IMR-90 (cell line): ENCODE measurements around the gene SH3TC1. TPM values are rescaled to one million over a fixed set of nuclear protein-coding genes. Genes with fewer than 3 reads are reported as not detected.

Experiments
- ATAC-seq: fragments of 200-7000 bp; cut with Tn5 transposase; 2 replicates; pipeline ENCODE4 v1.9.1; 2020; ENCODE audit warnings: low read depth, mild to moderate bottlenecking, moderate library complexity
- BruUV-seq: library from RNA; stranded (reverse); fragments of 400-500 nt; replicated peaks from 2 replicates; lab custom pipeline; 2021; lab: Mats Ljungman, UMichigan
- CTCF ChIA-PET: fragments of 300-600 bp; formaldehyde crosslinking; extraction: SDS; loops from one replicate; lab custom pipeline; 2021; ENCODE audit warnings: antibody characterized with exemption; lab: Yijun Ruan, JAX
- POLR2A ChIA-PET: fragments of 300-600 bp; sonication (Branson Sonifier 250); formaldehyde crosslinking; loops from one replicate; lab custom pipeline; 2022; ENCODE audit warnings: antibody characterized with exemption; ENCODE audit not compliant: unreplicated experiment; lab: Charles Lee
- DNase-seq: peaks from one replicate; pipeline ENCODE4 v3.0.0; 2013
- H2AFZ ChIP-seq: replicated peaks from 2 replicates; pipeline ENCODE3; 2013; ENCODE audit warnings: low read length, mild to moderate bottlenecking; ENCODE audit not compliant: poor library complexity
- H2AK5ac ChIP-seq: 2 replicates; pipeline ENCODE4 v1.6.1; 2013; ENCODE audit warnings: low read depth, low read length, inconsistent platforms
- H2AK9ac ChIP-seq: replicated peaks from 2 replicates; pipeline ENCODE3; 2013; ENCODE audit warnings: mild to moderate bottlenecking, low read depth, low read length, moderate library complexity; ENCODE audit not compliant: poor library complexity
- H2BK120ac ChIP-seq: 2 replicates; pipeline ENCODE4 v1.6.1; 2013; ENCODE audit warnings: low read depth, low read length, inconsistent platforms
- H2BK15ac ChIP-seq: 3 replicates; pipeline ENCODE4 v1.6.1; 2013; ENCODE audit warnings: low read depth, low read length, inconsistent platforms
- H2BK20ac ChIP-seq: 2 replicates; pipeline ENCODE4 v1.6.1; 2013; ENCODE audit warnings: low read depth, mild to moderate bottlenecking, inconsistent platforms, low read length, moderate library complexity
- H2BK5ac ChIP-seq: 2 replicates; pipeline ENCODE4 v1.6.1; 2013; ENCODE audit warnings: mild to moderate bottlenecking, low read depth, low read length, inconsistent platforms; ENCODE audit not compliant: poor library complexity, severe bottlenecking
- H3K14ac ChIP-seq: replicated peaks from 2 replicates; pipeline ENCODE4 v1.6.1; 2013; ENCODE audit warnings: low read depth, low read length, inconsistent platforms
- H3K18ac ChIP-seq: 2 replicates; pipeline ENCODE4 v1.6.1; 2013; ENCODE audit warnings: low read depth, low read length, control low read depth
- H3K23ac ChIP-seq: 2 replicates; pipeline ENCODE4 v1.6.1; 2013; ENCODE audit warnings: low read depth, low read length, inconsistent platforms
- H3K27ac ChIP-seq: 2 replicates; pipeline ENCODE4 v1.5.1; 2013; ENCODE audit warnings: mild to moderate bottlenecking, control low read depth, low read length; ENCODE audit not compliant: insufficient read depth
- H3K27me3 ChIP-seq: 2 replicates; pipeline ENCODE4 v1.6.1; 2013; ENCODE audit warnings: low read length; ENCODE audit not compliant: control insufficient read depth, insufficient read depth
- H3K36me3 ChIP-seq: 2 replicates; pipeline ENCODE4 v1.6.1; 2013; ENCODE audit warnings: low read length, mixed read lengths; ENCODE audit not compliant: control insufficient read depth, insufficient read depth
- H3K4ac ChIP-seq: 2 replicates; pipeline ENCODE4 v1.6.1; 2013; ENCODE audit warnings: low read depth, low read length, inconsistent platforms
- H3K4me1 ChIP-seq: 2 replicates; pipeline ENCODE4 v1.6.1; 2013; ENCODE audit warnings: low read length, mixed read lengths; ENCODE audit not compliant: control insufficient read depth, insufficient read depth
- H3K4me2 ChIP-seq: 2 replicates; pipeline ENCODE4 v1.6.1; 2013; ENCODE audit warnings: low read depth, mild to moderate bottlenecking, control low read depth, low read length, moderate library complexity
- H3K4me3 ChIP-seq: 2 replicates; pipeline ENCODE4 v1.5.1; 2013; ENCODE audit warnings: low read depth, mild to moderate bottlenecking, control low read depth, low read length, moderate library complexity; ENCODE audit not compliant: insufficient read depth
- H3K56ac ChIP-seq: 2 replicates; pipeline ENCODE4 v1.6.1; 2013; ENCODE audit warnings: low read length, inconsistent platforms; ENCODE audit not compliant: insufficient read depth; ENCODE audit errors: extremely low read depth
- H3K79me1 ChIP-seq, 2 experiments: 2 replicates each; pipeline ENCODE4 v1.6.1; 2013; ENCODE audit warnings: low read length in 2 of 2, inconsistent platforms in 1 of 2, low read depth in 1 of 2
- H3K9ac ChIP-seq: 2 replicates; pipeline ENCODE4 v1.6.1; 2013; ENCODE audit warnings: low read depth, low read length, control low read depth
- H3K9me1 ChIP-seq: 2 replicates; pipeline ENCODE4 v1.6.1; 2013; ENCODE audit warnings: low read length, inconsistent platforms; ENCODE audit not compliant: insufficient read depth
- H3K9me3 ChIP-seq: 2 replicates; pipeline ENCODE4 v1.6.1; 2013; ENCODE audit warnings: low read length; ENCODE audit not compliant: control insufficient read depth, insufficient read depth
- H4K20me1 ChIP-seq: 2 replicates; pipeline ENCODE4 v1.6.1; 2013; ENCODE audit warnings: low read length, inconsistent platforms; ENCODE audit not compliant: insufficient read depth
- H4K5ac ChIP-seq: 2 replicates; pipeline ENCODE4 v1.6.1; 2013; ENCODE audit warnings: mild to moderate bottlenecking, low read depth, low read length, control low read depth
- H4K8ac ChIP-seq, 2 experiments: 2 replicates each; pipeline ENCODE4 v1.6.1; 2013; ENCODE audit warnings: low read depth in 2 of 2, low read length in 2 of 2, control low read depth in 1 of 2, inconsistent platforms in 1 of 2
- H4K91ac ChIP-seq: 2 replicates; pipeline ENCODE4 v1.6.1; 2013; ENCODE audit warnings: low read depth, low read length, inconsistent platforms; ENCODE audit not compliant: insufficient read depth
- BHLHE40 ChIP-seq: fragments of 150-350 bp; IDR thresholded peaks from 2 replicates; pipeline ENCODE4 v1.6.1; 2016; ENCODE audit warnings: mild to moderate bottlenecking, low read depth, low read length
- CEBPB ChIP-seq: IDR thresholded peaks from 2 replicates; pipeline ENCODE4 v1.6.1; 2012; ENCODE audit warnings: low read depth, low read length, improper control_type of control experiment
- CHD1 ChIP-seq: IDR thresholded peaks from 2 replicates; pipeline ENCODE4 v1.6.1; 2012; ENCODE audit warnings: low read depth, low read length, improper control_type of control experiment
- FOS ChIP-seq: fragments of 150-350 bp; IDR thresholded peaks from 2 replicates; pipeline ENCODE4 v1.6.1; 2016; ENCODE audit warnings: low read depth, low read length
- MAFK ChIP-seq: IDR thresholded peaks from 2 replicates; pipeline ENCODE4 v1.6.1; 2012; ENCODE audit warnings: low read depth, low read length, improper control_type of control experiment
- MAZ ChIP-seq: IDR thresholded peaks from 2 replicates; pipeline ENCODE4 v1.6.1; 2012; ENCODE audit warnings: low read depth, mild to moderate bottlenecking, low read length, improper control_type of control experiment, moderate library complexity, borderline replicate concordance
- NFE2L2 ChIP-seq: fragments of 150-350 bp; IDR thresholded peaks from 2 replicates; pipeline ENCODE4 v1.6.1; 2016; ENCODE audit warnings: low read depth, mild to moderate bottlenecking, low read length
- POLR2A ChIP-seq: IDR thresholded peaks from 2 replicates; pipeline ENCODE4 v1.6.1; 2012; ENCODE audit warnings: mild to moderate bottlenecking, low read depth, low read length
- RAD21 ChIP-seq: IDR thresholded peaks from 2 replicates; pipeline ENCODE4 v1.6.1; 2012; ENCODE audit warnings: low read length, improper control_type of control experiment
- RCOR1 ChIP-seq: IDR thresholded peaks from 2 replicates; pipeline ENCODE4 v1.6.1; 2012; ENCODE audit warnings: mild to moderate bottlenecking, low read length, improper control_type of control experiment; ENCODE audit not compliant: insufficient replicate concordance
- RFX5 ChIP-seq: IDR thresholded peaks from 2 replicates; pipeline ENCODE4 v1.8.0; 2012; ENCODE audit warnings: low read depth, mild to moderate bottlenecking, low read length, moderate library complexity
- SMC3 ChIP-seq: fragments of 150-350 bp; IDR thresholded peaks from 2 replicates; pipeline ENCODE4 v1.6.1; 2016; ENCODE audit warnings: low read depth, mild to moderate bottlenecking, antibody characterized with exemption, low read length, moderate library complexity
- USF2 ChIP-seq: fragments of 150-350 bp; IDR thresholded peaks from 2 replicates; pipeline ENCODE4 v1.6.1; 2017; ENCODE audit warnings: mild to moderate bottlenecking, antibody characterized with exemption, low read length, low read depth
- WGBS, 2 experiments: methylation state at CpG; one replicate each; pipeline versions ENCODE4 v1.1.5 to v1.1.7; 2013; ENCODE audit warnings: missing lambda C conversion rate in 2 of 2; ENCODE audit not compliant: insufficient read length in 1 of 2; ENCODE audit errors: extremely low coverage in 2 of 2; 5-methylcytosine and 5-hydroxymethylcytosine counted together
- dilution Hi-C: fragments of 300-500 bp; cut with HindIII; formaldehyde crosslinking; loops from one replicate; pipeline ENCODE4 v1.14.3; 2018; ENCODE audit warnings: low sequenced_read_pairs; ENCODE audit not compliant: unreplicated experiment
- in situ Hi-C: fragments of 300-500 bp; cut with MboI; formaldehyde crosslinking; loops from 3 replicates; pipeline ENCODE4 v1.14.3; 2019; ENCODE audit warnings: low sequenced_read_pairs, inconsistent platforms, mixed read lengths
- intact Hi-C: fragments of 100-400 bp; cut with micrococcal nuclease; formaldehyde crosslinking; loops from 2 replicates; pipeline ENCODE4 v1.10.0; 2022
- polyA plus RNA-seq, 3 experiments: library from polyadenylated mRNA; depleted of rRNA; stranded (reverse); fragments of >200 nt; gene quantifications; 2 replicates each; pipeline ENCODE4 v1.2.3, GENCODE V29; 2012; ENCODE audit warnings: low replicate concordance in 1 of 3
- total RNA-seq: library from RNA; depleted of rRNA; stranded (reverse); fragments of >200 nt; gene quantifications from 2 replicates; pipeline ENCODE4 v1.2.3, GENCODE V29; 2012
- TF ChIP-seq, protein P1 (sequence below): conservative IDR thresholded peaks from 2 replicates; pipeline ENCODE4 v1.5.1; 2012; ENCODE audit warnings: mild to moderate bottlenecking, low read depth, low read length, improper control_type of control experiment
- TF ChIP-seq, protein P2 (sequence below): fragments of 150-350 bp; IDR thresholded peaks from 2 replicates; pipeline ENCODE4 v1.6.1; 2016; ENCODE audit warnings: low read depth, mild to moderate bottlenecking, low read length, moderate library complexity, borderline replicate concordance

Gene SH3TC1
- total and polyA plus RNA-seq, 2 of the 4 experiments (the other 2 are of a cell fraction): 1.6 to 2.2 TPM

DNA sequence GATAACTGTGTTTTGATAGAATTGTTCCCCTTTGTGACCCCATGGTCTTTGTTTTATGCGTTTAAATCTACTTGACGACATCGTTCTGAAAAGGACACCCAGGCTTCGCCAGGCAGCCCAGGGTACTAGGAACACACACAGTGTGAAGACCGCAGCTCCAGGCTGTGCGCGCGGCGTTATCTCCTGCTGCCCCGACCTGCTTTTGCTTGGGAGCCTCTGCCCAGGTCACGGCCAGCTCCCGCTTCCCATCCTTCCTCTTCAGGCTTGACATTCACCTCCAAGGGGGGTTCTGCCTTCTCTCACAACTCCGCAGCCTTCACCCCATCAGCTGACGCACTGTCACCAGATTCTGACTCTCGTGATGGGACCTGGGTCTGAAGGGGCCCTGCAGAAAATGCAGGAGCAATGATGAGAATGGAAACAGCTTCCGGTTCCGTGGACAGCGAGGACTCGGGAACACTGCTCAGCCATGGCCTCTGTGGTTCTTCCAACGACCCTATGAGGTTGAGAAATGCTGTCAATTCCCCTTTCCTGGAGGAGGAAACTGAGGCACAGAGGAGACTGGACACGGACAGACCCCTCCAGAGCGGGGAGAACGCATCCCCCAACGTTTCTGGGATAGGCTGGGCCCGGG is 69.9 kb downstream of the SH3TC1 start:
- Histone ChIP-seq H2AK9ac (peak overlapping the region; percentile 96), H4K5ac (peak overlapping the region; percentile 78), H2BK120ac (peak overlapping the region; percentile 93), H2BK20ac (peak overlapping the region; percentile 81), H3K4me2 (peak overlapping the region; percentile 2; the same call in 1 of the 2 replicates), H3K79me1 (peaks cover 0 to 12% of the 10 kb centered on the region in 2 experiments; a peak in 2 of 4 replicates), H2AK5ac (peak overlapping the region; percentile 93), H4K91ac (peak overlapping the region; percentile 91), H3K23ac (peak overlapping the region; percentile 51), H4K20me1 (no peaks in the 10 kb centered on the region), H3K27me3 (peaks cover 9% of the 10 kb centered on the region), H3K36me3 (no peaks in the 10 kb centered on the region), H3K9ac (peak overlapping the region; percentile 33), H3K14ac (peak overlapping the region; percentile 94), H4K8ac (peak overlapping the region; percentile 86 to 98), H3K9me3 (no peaks in the 10 kb centered on the region), H3K56ac (peak overlapping the region; percentile 56; the same call in 1 of the 2 replicates), H2BK15ac (peak overlapping the region; percentile 70; the same call in 1 of the 3 replicates), H3K4me3 (no peak overlapping the region), H3K18ac (peak overlapping the region; percentile 15), H3K4ac (peak overlapping the region; percentile 96), H2BK5ac (no peak overlapping the region), H2AFZ (peak overlapping the region; percentile 96), H3K4me1 (peaks cover 5% of the 10 kb centered on the region), H3K27ac (peak overlapping the region; percentile 9; the same call in 1 of the 2 replicates), H3K9me1 (peaks cover 6% of the 10 kb centered on the region; the same call in 1 of the 2 replicates)
- no TSS peak for BruUV-seq
- ATAC-seq (no peak), DNase-seq (no peak)
- in situ Hi-C loops (no loop called here), intact Hi-C loops (no loop called here), dilution Hi-C loops (no loop called here)
- ChIA-PET POLR2A (no interaction called here), CTCF (no interaction called here)
- 40% methylated on average over 4 of the region's 25 CpGs; no CpG with 5 or more reads in 1 of the 2 experiments for WGBS, 2 experiments
- TF ChIP-seq FOS: no peak
- TF ChIP-seq RCOR1: no peak
- no peak for TF ChIP-seq CHD1
- TF ChIP-seq, protein P1, sequence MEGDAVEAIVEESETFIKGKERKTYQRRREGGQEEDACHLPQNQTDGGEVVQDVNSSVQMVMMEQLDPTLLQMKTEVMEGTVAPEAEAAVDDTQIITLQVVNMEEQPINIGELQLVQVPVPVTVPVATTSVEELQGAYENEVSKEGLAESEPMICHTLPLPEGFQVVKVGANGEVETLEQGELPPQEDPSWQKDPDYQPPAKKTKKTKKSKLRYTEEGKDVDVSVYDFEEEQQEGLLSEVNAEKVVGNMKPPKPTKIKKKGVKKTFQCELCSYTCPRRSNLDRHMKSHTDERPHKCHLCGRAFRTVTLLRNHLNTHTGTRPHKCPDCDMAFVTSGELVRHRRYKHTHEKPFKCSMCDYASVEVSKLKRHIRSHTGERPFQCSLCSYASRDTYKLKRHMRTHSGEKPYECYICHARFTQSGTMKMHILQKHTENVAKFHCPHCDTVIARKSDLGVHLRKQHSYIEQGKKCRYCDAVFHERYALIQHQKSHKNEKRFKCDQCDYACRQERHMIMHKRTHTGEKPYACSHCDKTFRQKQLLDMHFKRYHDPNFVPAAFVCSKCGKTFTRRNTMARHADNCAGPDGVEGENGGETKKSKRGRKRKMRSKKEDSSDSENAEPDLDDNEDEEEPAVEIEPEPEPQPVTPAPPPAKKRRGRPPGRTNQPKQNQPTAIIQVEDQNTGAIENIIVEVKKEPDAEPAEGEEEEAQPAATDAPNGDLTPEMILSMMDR: no peak
- TF ChIP-seq BHLHE40: no peak
- TF ChIP-seq, protein P2, sequence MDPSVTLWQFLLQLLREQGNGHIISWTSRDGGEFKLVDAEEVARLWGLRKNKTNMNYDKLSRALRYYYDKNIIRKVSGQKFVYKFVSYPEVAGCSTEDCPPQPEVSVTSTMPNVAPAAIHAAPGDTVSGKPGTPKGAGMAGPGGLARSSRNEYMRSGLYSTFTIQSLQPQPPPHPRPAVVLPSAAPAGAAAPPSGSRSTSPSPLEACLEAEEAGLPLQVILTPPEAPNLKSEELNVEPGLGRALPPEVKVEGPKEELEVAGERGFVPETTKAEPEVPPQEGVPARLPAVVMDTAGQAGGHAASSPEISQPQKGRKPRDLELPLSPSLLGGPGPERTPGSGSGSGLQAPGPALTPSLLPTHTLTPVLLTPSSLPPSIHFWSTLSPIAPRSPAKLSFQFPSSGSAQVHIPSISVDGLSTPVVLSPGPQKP: no peak
- TF ChIP-seq MAZ: no peak
- TF ChIP-seq MAFK: no peak
- no peak for TF ChIP-seq CEBPB
- no peak for TF ChIP-seq POLR2A
- TF ChIP-seq USF2: no peak
- TF ChIP-seq RAD21: no peak
- no peak for TF ChIP-seq NFE2L2
- no peak for TF ChIP-seq SMC3
- no peak for TF ChIP-seq RFX5
